AG09309 (cell line): ENCODE measurements around the gene PHOSPHO2.

Source experiments
- DNase-seq: peaks from one replicate; pipeline ENCODE4 v3.0.0-alpha.2; 2010; ENCODE audit warnings: low read depth
- H3K4me3 ChIP-seq: 2 replicates; pipeline ENCODE4 v1.5.1; 2011; ENCODE audit warnings: mild to moderate bottlenecking, low read depth, low read length, moderate library complexity; ENCODE audit not compliant: control insufficient read depth
- TF ChIP-seq, protein P1 (sequence below): IDR thresholded peaks from 2 replicates; pipeline ENCODE4 v1.5.1; 2011; ENCODE audit warnings: mild to moderate bottlenecking, low read depth, low read length, inconsistent platforms; ENCODE audit not compliant: insufficient read depth, control insufficient read depth; ENCODE audit errors: missing control alignments

PHOSPHO2 gene

DNA sequence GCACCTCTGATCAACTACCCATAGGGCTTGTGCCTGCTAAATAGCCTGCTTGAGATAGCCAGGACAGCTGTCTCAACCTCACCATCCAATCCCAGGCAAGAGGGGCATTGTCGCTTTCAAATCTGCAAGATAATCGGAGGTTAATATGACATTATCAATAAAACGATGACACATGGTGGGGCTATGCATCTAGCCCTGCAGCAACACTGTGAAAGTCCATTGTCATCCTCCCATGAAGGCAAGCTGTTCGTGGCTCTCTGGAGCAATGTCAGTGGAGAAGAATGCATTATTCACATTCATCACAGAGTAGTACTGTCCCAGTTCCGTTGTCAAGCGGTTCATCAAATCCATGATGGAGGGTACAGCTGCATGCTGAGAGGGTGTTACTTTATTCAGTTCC is 20.4 kb downstream of the PHOSPHO2 start:
- H3K4me3 ChIP-seq, result no peak overlapping the region
- no peak for DNase-seq
- TF ChIP-seq, protein P1, sequence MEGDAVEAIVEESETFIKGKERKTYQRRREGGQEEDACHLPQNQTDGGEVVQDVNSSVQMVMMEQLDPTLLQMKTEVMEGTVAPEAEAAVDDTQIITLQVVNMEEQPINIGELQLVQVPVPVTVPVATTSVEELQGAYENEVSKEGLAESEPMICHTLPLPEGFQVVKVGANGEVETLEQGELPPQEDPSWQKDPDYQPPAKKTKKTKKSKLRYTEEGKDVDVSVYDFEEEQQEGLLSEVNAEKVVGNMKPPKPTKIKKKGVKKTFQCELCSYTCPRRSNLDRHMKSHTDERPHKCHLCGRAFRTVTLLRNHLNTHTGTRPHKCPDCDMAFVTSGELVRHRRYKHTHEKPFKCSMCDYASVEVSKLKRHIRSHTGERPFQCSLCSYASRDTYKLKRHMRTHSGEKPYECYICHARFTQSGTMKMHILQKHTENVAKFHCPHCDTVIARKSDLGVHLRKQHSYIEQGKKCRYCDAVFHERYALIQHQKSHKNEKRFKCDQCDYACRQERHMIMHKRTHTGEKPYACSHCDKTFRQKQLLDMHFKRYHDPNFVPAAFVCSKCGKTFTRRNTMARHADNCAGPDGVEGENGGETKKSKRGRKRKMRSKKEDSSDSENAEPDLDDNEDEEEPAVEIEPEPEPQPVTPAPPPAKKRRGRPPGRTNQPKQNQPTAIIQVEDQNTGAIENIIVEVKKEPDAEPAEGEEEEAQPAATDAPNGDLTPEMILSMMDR, result no peak

DNA sequence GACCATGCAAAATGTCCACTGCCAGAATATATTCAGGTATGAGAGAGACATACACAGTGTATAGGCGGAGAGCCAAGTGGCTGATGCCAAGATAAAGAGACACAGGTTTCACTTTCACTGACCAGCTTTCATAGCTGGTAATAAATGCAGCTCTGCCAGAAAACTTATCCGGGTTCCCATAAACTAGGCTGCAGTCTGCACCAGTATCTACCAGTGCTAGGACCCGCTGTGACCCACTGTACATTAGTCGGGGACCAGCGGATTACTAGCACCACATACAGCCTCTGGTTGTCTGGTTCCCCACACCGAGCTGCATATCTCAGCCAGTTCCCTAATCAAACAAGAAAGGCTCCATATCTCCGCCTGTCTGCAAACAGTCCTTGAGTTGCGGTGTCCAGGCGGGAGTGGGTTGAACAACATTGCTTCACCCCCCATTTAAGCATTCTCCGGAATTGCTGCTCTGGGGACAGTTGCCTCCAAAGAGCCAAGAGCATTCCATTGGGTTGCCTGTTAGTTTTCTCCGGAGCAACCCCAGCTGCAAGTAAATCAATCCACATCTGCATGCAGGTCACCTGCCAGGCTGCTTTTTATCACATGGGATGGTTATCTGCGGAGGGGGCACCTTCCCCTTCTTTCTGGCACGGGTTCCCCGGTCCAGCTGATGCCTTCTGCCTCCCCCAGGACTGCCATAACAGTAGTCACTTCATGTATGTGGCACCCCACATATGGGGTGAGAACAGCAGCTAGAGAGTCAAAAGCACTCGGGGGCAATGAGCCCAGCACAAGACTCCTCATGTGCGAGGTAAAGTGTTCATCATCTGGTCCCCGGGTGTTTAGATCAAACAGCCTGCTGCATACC is 21.3 kb downstream of the PHOSPHO2 start:
- DNase-seq, result no peak
- H3K4me3 ChIP-seq, result no peak overlapping the region
- TF ChIP-seq, protein P1, result no peak

DNA sequence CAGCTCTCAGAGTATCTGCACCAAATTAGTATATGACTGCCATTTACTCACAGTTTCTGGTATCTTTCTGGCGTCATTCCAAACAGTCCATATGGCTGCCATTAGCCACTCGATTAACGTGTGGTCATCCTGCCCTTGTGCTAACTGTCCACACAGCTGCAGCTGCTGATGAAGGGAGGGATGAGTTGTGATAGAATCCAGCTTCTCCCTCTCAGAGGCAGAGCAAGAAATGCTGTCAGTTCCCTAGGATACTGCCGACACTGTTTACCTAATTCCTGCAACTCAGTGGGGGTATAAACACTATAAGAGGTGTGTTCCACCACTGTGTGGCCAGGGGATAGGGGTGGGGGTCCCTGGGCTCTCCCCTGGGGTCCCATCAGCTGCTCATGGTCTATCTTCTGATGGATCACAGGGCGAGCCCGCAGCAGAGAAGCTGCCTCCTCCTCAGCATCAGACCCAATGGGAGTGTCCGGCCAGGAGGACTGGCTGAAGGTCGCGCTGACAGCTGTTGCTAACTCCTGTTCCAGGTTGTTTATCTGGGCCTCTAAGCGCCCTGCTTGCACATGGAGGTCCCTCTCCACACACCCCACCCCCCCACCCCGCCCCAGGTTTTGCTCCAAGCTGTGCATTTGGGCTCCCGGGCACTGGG is 22.1 kb downstream of the PHOSPHO2 start:
- TF ChIP-seq, protein P1, result no peak
- peak; percentile 23 for DNase-seq
- no peak overlapping the region for H3K4me3 ChIP-seq

DNA sequence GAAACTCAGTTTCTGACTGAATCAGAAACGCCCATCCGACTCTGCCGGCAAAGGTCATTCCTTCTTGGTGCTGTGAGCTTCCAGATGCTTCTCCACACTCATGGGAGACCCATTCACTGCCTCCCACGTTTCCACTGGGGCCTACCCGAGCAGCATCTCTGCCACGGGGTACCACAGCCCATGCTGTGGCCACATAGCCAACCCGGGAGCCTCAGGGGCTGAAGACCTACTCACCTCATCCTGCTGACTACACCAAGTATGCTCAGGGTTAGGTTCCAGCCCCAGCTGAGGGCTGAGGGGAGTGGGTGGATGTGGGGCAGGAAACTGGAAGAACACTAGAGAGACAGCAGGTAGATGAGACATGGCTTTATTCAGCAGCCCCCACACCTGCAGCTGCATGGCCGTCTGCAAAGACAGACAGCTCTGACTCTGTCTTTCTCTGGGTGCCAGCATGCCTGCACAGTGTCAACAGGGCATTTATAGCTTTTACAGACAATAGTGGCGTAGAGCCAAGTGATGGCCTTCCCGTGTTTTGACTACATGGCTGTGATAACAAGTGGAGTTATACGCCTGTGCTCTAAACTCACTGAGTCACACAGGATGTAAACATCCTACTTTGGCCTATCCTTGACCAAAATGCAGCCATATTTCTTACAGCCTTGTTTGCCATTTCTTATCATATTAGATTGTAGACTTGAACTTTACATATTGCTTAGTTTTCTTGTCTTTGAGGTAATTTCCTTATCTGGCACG is 22.8 kb downstream of the PHOSPHO2 start:
- TF ChIP-seq, protein P1, result no peak
- no peak for DNase-seq
- H3K4me3 ChIP-seq, result no peak overlapping the region

DNA sequence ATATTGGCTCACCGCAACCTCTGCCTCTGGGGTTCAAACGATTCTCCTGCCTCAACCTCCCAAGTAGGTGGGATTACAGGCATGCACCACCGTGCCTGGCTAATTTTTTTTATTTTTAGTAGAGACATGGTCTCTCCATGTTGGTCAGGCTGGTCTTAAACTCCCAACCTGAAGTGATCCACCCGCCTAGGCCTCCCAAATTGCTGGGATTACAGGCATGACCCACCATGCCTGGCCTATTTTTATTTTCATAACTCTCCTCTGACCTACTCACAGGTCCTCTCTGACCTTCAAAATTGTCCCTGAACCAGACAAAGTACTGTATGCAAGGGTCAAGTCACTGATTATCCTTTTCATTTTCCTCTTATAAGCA is 23.4 kb downstream of the PHOSPHO2 start:
- TF ChIP-seq, protein P1, result no peak
- no peak for DNase-seq
- no peak overlapping the region for H3K4me3 ChIP-seq

DNA sequence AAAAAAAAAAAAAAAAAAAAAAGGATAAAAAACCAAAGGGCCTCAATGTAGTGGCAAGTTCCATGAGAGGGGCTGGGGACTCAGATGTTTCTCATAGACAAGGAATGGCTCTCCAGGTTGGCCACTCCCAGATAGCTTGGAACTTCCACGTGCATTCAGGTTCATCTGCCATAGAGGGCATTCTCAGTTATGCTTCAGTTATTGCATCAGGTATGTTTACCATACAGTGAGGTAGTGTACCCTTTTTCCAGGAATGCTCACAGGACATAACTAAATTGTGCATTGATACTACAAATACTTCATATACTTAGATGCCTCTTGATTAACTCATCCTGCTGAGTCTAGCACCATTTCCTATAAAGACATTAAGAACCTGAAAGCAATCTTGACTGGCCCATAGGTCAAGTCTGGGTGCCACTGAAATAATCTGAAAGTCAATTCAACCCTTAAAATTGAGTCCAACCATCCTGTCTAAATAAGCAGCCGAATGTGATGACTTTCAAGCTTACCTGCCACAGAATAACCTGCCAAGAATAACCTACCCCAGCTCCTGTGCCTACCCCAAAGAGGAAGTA is 24.7 kb downstream of the PHOSPHO2 start:
- H3K4me3 ChIP-seq, result no peak overlapping the region
- no peak for DNase-seq
- TF ChIP-seq, protein P1, result no peak
